GM19397 (cell line): Measurements from ENCODE around the gene ILKAP.

Source experiments
- ATAC-seq: cut with Tn5 transposase; IDR thresholded peaks from one replicate; pipeline ENCODE4 v1.9.1; 2021; ENCODE audit warnings: mild to moderate bottlenecking, moderate library complexity; ENCODE audit not compliant: unreplicated experiment

The ILKAP gene

DNA sequence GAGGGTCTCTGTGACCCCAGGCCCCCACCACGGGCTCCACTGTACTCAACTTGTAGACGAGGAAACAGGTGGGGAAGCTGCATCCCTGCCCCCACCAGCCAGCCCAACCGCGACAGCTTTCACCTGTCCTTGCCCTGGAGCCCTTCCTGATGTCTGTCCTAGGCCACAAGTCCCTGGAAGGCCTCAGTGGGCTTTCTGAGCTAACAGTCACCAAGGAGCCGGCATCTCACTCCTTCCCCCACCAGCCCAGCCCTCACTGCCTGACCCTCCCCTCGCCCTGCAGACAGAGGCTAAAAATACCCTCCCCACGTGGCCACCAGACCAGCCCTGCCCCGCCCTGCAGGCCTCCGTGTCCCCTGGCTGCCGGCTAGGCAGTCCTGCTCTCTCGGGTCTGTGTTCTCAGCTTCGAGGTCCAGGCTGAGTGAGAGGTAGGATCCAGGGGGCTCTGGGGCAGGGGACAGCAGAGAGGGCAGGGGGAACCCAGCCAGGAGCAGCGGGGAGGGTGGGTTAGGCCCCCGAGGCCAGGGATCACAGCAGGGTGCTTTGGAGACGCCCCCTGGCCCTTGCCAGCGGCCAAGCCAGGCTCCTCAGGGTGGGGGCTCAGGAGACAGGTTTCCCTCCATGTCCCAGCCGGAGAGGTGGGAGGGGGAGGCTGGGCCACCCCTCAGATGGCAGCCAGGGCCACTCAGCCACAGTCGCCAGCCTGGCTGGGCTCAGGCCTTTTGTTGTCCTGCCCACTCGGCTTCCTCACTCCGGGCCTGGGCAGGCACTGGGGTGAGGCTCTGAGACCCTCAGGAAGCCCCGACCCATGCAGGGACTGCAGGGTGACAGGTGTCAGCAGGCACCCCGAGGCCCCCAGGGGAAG is 64.9 kb downstream of the ILKAP start, which contains the start of gene KLHL30:
TSS of gene KLHL30 (plus strand) at position 338 of the 865 bp plus-strand sequence. CDS start 2,087 bp downstream, outside the sequence.
- no peak for ATAC-seq

DNA sequence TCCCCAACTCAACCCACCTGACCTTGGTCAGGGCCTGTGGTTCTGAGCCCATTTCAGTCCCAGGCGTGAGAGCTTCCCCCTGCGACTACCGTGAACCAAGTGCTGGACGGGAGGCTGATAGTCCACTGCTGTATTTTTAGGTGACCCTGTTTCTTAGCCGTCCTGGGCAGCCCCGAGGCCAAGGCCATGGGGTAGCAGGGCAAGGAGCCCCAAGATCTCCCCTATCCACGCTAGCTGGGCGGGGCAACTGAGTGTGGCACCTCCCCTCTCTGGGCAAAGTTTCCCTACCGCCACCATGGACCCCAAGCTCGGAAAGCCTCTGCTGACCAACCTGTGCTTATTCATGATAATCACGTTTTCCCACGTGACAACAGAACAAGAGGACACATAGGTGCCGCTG is 65.6 kb downstream of the ILKAP start:
- ATAC-seq = no peak

DNA sequence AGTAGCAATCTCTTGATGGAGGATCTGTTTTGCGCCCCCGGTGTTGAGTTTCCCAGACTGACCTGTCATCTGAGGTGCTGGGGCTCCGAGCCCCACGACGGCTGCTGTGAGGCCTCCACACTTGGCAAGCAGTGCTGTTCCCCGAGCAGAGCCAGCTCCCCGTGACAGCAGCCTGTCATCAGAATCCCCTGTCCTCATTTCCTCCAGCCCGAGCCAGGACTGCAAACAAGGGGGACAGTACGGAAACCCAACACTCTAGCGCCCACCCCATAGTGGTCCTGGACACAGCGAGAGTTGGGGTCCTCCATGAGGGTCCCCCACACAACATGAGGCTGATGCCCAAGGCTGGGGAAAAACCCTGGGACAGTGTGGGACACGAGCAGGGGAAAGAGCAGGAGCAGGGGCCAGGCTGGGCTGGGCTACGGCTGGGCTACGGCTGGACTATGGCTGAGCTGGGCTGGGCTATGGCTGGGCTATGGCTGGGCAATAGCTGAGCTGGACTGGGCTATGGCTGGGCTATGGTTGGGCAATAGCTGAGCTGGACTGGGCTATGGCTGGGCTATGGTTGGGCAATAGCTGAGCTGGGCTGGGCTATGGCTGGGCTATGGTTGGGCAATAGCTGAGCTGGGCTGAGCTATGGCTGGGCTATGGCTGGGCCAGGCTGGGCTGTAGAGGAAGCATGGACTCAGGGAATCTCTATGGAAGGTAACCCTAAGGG is 66.5 kb downstream of the ILKAP start:
- ATAC-seq = no peak

DNA sequence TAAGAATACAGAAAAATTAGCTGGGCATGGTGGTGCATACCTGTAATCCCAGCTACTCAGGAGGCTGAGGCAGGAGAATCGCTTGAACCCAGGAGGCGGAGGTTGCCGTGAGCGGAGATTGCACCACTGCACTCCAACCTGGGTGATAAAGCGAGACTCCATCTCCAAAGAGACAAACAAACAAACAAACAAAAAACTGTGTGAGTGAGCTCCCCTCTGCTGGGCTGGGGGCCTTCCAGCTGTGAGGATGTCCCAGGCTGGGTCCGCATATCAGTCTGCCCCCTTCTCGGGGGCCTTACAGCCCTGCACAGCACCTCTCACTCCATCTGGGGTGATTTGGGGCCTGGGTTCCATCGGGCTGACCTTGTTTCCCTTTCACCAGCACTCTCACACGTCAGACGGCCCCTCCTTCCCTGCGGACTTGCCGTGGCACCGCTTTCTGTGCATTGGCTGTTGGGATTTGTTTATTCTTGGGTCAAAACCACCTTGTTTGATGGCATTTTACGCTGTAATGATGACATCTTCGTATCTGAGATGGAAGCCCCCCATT is 67.8 kb downstream of the ILKAP start:
- ATAC-seq = no peak

DNA sequence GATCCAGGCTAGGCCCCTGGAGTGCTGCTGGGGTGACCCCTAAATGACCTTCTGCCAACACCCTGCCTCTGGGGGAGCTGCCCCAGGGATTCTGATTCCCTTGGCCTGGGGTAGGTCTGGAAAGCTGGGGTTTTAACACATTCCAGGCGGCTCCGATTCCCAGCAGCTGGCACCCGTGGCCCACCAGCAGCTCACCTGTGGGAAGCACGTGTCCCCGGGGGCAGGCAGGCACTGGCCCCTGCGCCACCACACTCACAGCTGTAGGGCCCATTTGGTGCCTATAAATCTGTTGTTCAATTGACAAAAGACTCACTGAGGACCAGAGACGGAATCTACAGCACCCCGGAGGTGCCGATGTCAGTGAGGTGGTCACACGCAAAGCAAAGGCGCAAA is 69.1 kb downstream of the ILKAP start:
- ATAC-seq = no peak

DNA sequence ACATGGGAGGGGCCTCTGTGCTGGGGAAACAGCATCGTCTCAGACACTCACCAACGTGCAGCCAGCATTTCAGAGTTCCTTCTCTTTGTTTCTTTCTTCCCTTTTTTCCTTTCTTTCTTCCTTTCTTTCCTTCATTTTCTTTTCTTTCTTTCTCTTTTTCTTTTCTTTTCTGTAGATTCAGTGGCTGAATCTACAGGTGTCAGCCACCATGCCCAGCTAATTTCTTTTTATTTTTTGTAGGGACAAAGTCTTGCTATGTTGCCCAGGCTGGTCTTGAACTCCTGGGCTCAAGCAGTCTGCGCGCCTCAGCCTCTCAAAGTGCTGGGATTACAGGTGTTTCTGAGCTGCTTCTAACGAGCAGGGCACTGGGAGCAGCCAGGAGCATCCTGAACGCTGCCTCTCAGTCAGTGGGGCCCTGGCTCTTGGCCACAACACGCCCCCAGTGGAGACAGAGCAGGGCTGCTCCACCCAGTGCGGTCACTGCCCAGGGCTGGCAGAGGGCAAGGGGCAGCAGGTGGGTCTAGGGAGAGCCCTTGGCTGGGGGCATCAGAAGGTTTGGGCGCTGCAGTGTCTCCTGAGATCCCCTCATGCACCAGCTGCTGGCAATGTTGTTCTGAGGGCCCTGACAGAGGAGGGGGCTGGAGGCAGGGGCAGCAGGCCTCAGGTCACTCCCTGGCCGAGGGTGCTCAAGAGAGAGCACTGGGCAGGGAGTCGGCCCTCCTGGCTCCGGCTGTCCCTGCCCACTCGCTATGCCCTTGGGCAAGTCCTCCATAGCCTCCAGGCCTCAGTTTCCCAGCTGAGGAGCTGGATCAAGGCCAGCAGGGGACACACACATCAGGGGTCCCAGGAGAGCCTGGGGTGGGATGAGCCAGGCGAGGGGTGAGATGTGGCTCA is 69.7 kb downstream of the ILKAP start:
- no peak for ATAC-seq

DNA sequence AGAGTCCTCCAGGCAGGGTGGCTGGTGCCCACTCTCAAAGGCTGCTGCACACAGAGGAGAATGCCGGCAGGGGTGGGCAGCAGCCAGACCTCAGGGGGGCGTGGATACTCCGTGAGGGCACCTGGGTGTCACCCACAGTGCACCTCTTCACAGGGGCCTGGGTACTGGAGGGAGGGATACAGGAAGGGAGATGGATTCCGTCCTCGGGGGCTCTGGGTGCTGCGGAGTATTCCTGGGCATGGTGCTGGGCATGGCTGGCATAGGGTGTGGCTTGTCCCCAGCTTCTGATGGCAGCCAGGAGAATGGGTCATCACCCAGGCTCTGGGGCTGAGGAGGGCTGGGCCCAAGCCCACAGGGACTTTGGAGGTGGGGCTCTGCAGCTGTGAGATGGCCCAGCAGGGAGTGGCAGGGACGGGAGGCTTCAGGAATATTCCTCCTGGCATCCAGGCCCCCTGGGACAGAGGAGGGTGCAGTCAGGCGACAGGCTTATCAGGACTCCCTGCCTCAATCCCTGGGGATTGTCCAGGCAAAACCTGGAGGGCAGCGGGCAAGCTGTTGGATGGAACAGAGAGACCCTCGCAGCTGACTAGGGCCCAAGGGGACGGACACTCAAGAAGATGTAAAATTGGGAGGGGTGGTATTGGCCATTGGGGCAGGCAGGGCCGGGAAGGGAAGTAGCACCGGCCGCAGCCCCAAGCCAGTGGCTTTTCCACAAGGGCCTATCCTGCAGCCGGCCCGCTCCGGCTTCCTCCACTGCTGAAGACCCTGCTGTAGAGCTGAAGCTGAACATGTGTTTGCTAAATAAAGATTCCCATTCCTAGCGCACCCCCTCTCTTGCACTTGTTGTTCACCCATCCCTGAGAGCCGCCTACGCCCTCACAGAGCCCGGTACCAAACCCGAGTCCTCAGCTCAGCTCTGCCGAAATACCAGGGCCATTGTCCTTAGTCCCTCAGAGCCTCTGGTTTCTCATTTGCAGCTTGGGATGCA is 70.7 kb downstream of the ILKAP start:
- no peak for ATAC-seq

GRCh38 chr2:238131761-238132462 is 71.6 kb downstream of the ILKAP start:
- no peak for ATAC-seq

- ATAC-seq = no peak
These were observed 72.5 kb downstream of the ILKAP start for GRCh38 chr2:238130696-238131628.

- no peak for ATAC-seq
These were observed 73.3 kb downstream of the ILKAP start for GRCh38 chr2:238130111-238130695.

DNA sequence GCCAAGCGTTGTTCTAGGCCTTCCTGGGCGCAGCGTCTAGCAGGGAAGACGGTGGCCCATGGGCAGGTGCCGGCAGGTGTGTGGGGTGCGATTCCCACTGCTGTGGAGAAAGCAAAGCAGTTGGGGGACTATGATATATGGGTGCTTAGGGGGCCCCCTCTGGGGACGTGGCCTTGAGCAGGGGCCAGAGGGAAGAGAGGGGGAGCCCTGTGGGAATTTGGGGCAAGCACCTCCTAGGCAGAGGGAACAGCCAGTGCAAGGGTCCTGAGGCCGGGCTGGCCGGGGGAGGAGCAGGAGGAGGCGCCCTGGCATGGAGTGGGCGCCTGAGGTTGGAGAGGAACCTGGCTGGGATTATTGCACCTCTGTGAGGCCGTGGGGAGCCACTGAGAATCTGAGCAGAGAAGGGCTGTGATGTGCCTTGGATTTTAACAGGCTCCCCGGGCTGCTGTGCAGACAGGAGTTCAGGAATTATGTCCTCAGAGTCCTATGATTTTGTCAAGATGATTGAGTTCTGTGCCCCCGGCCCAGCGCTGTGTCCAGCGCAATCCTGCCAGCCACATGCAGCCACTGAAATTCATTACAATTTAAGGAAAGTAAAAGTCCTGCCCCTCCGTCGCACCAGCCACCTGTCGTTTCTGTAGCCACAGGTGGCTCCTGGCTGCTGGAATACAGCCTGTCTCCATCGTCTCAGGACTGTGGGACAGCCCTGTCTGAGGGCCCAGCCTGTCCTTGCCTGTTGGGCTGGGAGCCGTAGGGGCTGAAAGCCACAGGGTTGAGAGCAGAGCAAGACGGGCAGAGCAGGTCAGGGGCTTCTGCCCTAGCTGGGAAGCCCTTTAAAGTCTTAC is 74.1 kb downstream of the ILKAP start:
- ATAC-seq = no peak

GRCh38 chr2:238128534-238129001 is 74.9 kb downstream of the ILKAP start:
- ATAC-seq = no peak

- ATAC-seq = no peak
These were observed 75.4 kb downstream of the ILKAP start for GRCh38 chr2:238128061-238128440.

DNA sequence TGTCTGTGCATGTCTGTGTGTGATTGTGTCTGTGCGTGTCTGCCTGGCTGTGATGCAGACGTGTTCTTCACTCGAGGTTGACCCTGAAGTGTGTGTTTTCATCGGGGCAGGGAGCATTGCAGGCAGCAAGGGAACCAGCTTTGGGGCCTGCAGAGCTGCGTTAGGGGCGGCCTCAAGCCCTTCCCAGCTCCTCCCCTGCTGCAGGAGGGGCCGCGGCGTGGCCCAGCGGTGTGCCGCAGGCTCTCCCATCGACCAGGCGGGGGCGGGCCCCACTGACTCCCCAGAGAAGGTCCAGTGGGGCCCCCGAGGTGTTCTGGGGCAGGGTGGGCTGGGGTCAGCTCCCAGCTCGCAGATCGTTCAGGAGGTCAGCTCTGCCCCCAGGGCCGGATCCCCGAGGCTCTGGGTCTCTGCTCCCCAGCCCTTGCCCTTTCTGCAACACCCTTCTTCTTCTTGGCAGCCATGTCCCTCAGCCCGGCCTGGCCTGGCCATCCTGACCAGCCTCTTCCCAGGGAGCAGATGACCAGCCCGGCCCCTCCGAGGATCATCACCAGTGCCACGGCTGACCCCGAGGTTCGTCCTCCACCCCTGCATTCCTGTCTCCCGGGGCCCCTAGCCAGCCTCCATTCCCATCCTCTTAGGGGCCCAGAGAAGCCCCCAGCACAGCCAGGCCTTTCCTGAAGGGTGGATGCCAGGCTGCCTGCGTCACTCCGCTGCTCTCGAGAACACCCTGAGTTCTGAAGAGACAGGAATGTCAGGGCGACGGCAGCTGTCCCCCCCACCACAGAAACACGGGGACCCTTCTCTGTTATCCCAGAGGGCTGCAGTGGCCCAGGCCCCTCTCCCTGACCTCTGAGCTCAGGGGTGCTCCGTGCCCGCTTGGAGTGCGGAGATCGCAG is 76.1 kb downstream of the ILKAP start:
- no peak for ATAC-seq

DNA sequence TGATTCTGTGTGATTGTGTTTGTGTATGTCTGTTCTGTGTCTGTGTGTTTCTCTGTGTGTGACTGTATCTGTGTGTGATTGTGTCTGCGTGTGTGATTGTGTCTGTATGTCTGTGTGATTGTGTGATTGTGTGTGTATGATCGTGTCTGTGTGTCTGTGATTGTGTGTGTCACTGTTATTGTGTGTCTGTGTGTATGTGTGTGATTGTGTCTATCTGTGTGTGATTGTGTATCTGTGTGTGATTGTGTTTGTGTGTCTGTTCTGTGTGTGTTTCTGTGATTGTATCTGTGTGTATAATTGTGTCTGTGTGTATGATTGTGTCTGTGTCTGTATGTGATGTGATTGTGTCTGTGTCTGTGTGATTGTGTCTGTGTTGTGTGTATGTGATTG is 76.7 kb downstream of the ILKAP start:
- no peak for ATAC-seq

GRCh38 chr2:238126338-238126737 is 77.2 kb downstream of the ILKAP start:
- no peak for ATAC-seq
